HEK293 (cell line): ENCODE data around the gene KLC4.

Source experiments
- BCL11B ChIP-seq: fragments of 450-650 bp; formaldehyde crosslinking; IDR thresholded peaks from 2 replicates; pipeline ENCODE4 v1.5.1; 2016; ENCODE audit warnings: low read depth, missing biosample characterization, missing genetic modification characterization
- KLF10 ChIP-seq: fragments of 450-650 bp; IDR thresholded peaks from 2 replicates; pipeline ENCODE4 v1.5.1; 2018; ENCODE audit warnings: missing biosample characterization, mild to moderate bottlenecking, missing genetic modification characterization
- PATZ1 ChIP-seq: fragments of 450-650 bp; formaldehyde crosslinking; IDR thresholded peaks from 2 replicates; pipeline ENCODE4 v1.5.1; 2016; ENCODE audit warnings: missing biosample characterization, missing genetic modification characterization
- PRDM1 ChIP-seq: fragments of 450-650 bp; formaldehyde crosslinking; IDR thresholded peaks from 2 replicates; pipeline ENCODE4; 2016; ENCODE audit warnings: missing biosample characterization, missing genetic modification characterization
- TCF7L2 ChIP-seq: IDR thresholded peaks from 2 replicates; pipeline ENCODE4 v1.6.1; 2011; ENCODE audit warnings: low read depth, mild to moderate bottlenecking, inconsistent platforms, low read length, moderate library complexity, borderline replicate concordance
- ZBTB17 ChIP-seq: fragments of 450-650 bp; formaldehyde crosslinking; IDR thresholded peaks from 2 replicates; pipeline ENCODE4 v1.5.1; 2016; ENCODE audit warnings: missing biosample characterization, missing genetic modification characterization
- ZBTB6 ChIP-seq: fragments of 450-650 bp; formaldehyde crosslinking; IDR thresholded peaks from 2 replicates; pipeline ENCODE4 v1.5.1; 2017; ENCODE audit warnings: missing biosample characterization, missing genetic modification characterization
- ZNF133 ChIP-seq: fragments of 450-650 bp; formaldehyde crosslinking; IDR thresholded peaks from 2 replicates; pipeline ENCODE4 v1.5.1; 2016; ENCODE audit warnings: missing biosample characterization, missing genetic modification characterization
- ZNF23 ChIP-seq: fragments of 450-650 bp; formaldehyde crosslinking; IDR thresholded peaks from 2 replicates; pipeline ENCODE4 v1.5.1; 2016; ENCODE audit warnings: missing biosample characterization, missing genetic modification characterization, borderline replicate concordance
- ZNF248 ChIP-seq: fragments of 450-650 bp; formaldehyde crosslinking; IDR thresholded peaks from 2 replicates; pipeline ENCODE4 v1.5.1; 2017; ENCODE audit warnings: missing biosample characterization, missing genetic modification characterization
- ZNF280D ChIP-seq: fragments of 450-650 bp; formaldehyde crosslinking; IDR thresholded peaks from 2 replicates; pipeline ENCODE4 v1.5.1; 2016; ENCODE audit warnings: missing biosample characterization, missing genetic modification characterization
- ZNF324 ChIP-seq: fragments of 450-650 bp; formaldehyde crosslinking; IDR thresholded peaks from 2 replicates; pipeline ENCODE4 v1.5.1; 2016; ENCODE audit warnings: missing biosample characterization, missing genetic modification characterization
- ZNF433 ChIP-seq: fragments of 450-650 bp; formaldehyde crosslinking; IDR thresholded peaks from 2 replicates; pipeline ENCODE4 v1.5.1; 2016; ENCODE audit warnings: missing biosample characterization, missing genetic modification characterization, low read depth
- ZNF548 ChIP-seq: fragments of 450-650 bp; formaldehyde crosslinking; IDR thresholded peaks from 2 replicates; pipeline ENCODE4 v1.5.1; 2016; ENCODE audit warnings: missing biosample characterization, missing genetic modification characterization
- ZNF624 ChIP-seq: fragments of 450-650 bp; formaldehyde crosslinking; IDR thresholded peaks from 2 replicates; pipeline ENCODE4 v1.5.1; 2017; ENCODE audit warnings: missing biosample characterization, missing genetic modification characterization
- ZNF76 ChIP-seq: fragments of 450-650 bp; formaldehyde crosslinking; IDR thresholded peaks from 2 replicates; pipeline ENCODE4; 2016; ENCODE audit warnings: low read depth, missing biosample characterization, missing genetic modification characterization, borderline replicate concordance
- ZNF768 ChIP-seq: fragments of 450-650 bp; formaldehyde crosslinking; IDR thresholded peaks from 2 replicates; pipeline ENCODE4 v1.5.1; 2018; ENCODE audit warnings: missing biosample characterization, mild to moderate bottlenecking, missing genetic modification characterization
- ZSCAN23 ChIP-seq: fragments of 450-650 bp; formaldehyde crosslinking; IDR thresholded peaks from 2 replicates; pipeline ENCODE4 v1.5.1; 2016; ENCODE audit warnings: missing biosample characterization, missing genetic modification characterization
- TF ChIP-seq, protein P1 (sequence below): fragments of 450-650 bp; formaldehyde crosslinking; IDR thresholded peaks from 2 replicates; pipeline ENCODE4 v1.5.1; 2016; ENCODE audit warnings: missing biosample characterization, missing genetic modification characterization
- TF ChIP-seq, protein P2 (sequence below): fragments of 450-650 bp; formaldehyde crosslinking; conservative IDR thresholded peaks from 2 replicates; pipeline ENCODE4 v1.5.1; 2016; ENCODE audit warnings: low read depth, missing biosample characterization, missing genetic modification characterization
- TF ChIP-seq, protein P3 (sequence below): fragments of 450-650 bp; formaldehyde crosslinking; IDR thresholded peaks from 2 replicates; pipeline ENCODE4 v1.5.1; 2016; ENCODE audit warnings: missing biosample characterization, missing genetic modification characterization
- TF ChIP-seq, protein P4 (sequence below): fragments of 450-650 bp; formaldehyde crosslinking; IDR thresholded peaks from 2 replicates; pipeline ENCODE4; 2016; ENCODE audit warnings: missing biosample characterization, missing genetic modification characterization

KLC4 gene

DNA sequence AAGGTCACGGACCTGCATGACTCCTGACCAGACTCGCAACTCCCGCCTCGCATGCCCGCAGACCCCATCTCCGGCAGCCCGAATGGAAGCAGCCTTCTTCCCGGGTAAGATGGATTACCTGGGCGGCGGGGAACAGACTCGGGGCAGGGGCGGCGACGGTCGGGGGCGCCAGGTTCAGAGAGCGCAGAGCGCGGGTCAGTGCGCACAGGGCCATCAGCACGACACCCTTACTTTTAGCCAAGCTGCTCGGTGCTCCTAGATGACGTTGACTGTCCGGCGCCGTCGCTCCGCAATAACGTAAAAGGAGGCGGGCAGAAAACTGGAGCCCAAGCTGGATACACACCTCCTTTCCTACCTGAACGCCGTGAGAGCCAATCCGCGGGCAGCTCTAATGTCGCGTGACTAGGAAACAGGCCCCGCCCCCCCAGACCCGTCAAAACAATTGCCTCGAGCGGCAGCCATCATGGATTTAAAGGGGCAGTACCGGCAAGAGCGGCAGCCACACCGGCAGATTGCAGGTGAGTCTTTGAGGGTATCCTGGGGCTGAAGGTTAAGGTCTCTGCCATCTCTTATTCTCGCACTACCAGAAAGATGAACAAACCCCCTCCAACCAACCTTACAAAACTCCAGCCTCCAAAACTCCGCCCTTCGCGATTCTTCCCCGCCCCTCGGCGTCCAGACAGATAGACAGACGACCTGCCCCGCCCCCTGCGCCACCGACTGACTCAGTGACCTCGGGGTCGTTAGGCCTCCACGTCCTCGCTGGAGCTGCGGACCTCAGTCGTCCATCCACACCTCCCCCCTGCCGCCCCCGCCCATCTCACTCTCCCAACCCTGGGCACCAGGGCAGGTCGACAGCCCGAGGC, at the start of gene KLC4, which contains the start of gene MRPL2 (continued):
- TF ChIP-seq ZNF280D (tag by site-specific recombination) (no peak), PRDM1 (no peak), ZNF76 (tag by site-specific recombination) (peak; percentile 54; the same call in 1 of the 2 replicates), ZBTB17 (tag by site-specific recombination) (peak; percentile 99), ZNF433 (tag by site-specific recombination) (no peak), BCL11B (tag by site-specific recombination) (no peak), ZNF624 (tag by site-specific recombination) (no peak), KLF10 (tag by site-specific recombination) (peak; percentile 84), ZSCAN23 (tag by site-specific recombination) (no peak), ZBTB6 (no peak), ZNF23 (tag by site-specific recombination) (no peak), ZNF768 (tag by site-specific recombination) (no peak; the same call in 1 of the 2 replicates), ZNF548 (tag by site-specific recombination) (no peak), ZNF133 (tag by site-specific recombination) (no peak), ZNF248 (no peak), PATZ1 (tag by site-specific recombination) (peak; percentile 23; the same call in 1 of the 2 replicates), TCF7L2 (no peak), ZNF324 (tag by site-specific recombination) (peak; percentile 49; the same call in 1 of the 2 replicates)
- TF ChIP-seq, protein P1, sequence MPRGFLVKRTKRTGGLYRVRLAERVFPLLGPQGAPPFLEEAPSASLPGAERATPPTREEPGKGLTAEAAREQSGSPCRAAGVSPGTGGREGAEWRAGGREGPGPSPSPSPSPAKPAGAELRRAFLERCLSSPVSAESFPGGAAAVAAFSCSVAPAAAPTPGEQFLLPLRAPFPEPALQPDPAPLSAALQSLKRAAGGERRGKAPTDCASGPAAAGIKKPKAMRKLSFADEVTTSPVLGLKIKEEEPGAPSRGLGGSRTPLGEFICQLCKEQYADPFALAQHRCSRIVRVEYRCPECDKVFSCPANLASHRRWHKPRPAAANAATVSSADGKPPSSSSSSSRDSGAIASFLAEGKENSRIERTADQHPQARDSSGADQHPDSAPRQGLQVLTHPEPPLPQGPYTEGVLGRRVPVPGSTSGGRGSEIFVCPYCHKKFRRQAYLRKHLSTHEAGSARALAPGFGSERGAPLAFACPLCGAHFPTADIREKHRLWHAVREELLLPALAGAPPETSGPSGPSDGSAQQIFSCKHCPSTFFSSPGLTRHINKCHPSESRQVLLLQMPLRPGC (tag by site-specific recombination) = no peak
- TF ChIP-seq, protein P2, sequence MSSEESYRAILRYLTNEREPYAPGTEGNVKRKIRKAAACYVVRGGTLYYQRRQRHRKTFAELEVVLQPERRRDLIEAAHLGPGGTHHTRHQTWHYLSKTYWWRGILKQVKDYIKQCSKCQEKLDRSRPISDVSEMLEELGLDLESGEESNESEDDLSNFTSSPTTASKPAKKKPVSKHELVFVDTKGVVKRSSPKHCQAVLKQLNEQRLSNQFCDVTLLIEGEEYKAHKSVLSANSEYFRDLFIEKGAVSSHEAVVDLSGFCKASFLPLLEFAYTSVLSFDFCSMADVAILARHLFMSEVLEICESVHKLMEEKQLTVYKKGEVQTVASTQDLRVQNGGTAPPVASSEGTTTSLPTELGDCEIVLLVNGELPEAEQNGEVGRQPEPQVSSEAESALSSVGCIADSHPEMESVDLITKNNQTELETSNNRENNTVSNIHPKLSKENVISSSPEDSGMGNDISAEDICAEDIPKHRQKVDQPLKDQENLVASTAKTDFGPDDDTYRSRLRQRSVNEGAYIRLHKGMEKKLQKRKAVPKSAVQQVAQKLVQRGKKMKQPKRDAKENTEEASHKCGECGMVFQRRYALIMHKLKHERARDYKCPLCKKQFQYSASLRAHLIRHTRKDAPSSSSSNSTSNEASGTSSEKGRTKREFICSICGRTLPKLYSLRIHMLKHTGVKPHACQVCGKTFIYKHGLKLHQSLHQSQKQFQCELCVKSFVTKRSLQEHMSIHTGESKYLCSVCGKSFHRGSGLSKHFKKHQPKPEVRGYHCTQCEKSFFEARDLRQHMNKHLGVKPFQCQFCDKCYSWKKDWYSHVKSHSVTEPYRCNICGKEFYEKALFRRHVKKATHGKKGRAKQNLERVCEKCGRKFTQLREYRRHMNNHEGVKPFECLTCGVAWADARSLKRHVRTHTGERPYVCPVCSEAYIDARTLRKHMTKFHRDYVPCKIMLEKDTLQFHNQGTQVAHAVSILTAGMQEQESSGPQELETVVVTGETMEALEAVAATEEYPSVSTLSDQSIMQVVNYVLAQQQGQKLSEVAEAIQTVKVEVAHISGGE (tag by site-specific recombination) = 0 out of 2 replicates have a peak, but pooled peaks have one; percentile 16
- TF ChIP-seq, protein P3, sequence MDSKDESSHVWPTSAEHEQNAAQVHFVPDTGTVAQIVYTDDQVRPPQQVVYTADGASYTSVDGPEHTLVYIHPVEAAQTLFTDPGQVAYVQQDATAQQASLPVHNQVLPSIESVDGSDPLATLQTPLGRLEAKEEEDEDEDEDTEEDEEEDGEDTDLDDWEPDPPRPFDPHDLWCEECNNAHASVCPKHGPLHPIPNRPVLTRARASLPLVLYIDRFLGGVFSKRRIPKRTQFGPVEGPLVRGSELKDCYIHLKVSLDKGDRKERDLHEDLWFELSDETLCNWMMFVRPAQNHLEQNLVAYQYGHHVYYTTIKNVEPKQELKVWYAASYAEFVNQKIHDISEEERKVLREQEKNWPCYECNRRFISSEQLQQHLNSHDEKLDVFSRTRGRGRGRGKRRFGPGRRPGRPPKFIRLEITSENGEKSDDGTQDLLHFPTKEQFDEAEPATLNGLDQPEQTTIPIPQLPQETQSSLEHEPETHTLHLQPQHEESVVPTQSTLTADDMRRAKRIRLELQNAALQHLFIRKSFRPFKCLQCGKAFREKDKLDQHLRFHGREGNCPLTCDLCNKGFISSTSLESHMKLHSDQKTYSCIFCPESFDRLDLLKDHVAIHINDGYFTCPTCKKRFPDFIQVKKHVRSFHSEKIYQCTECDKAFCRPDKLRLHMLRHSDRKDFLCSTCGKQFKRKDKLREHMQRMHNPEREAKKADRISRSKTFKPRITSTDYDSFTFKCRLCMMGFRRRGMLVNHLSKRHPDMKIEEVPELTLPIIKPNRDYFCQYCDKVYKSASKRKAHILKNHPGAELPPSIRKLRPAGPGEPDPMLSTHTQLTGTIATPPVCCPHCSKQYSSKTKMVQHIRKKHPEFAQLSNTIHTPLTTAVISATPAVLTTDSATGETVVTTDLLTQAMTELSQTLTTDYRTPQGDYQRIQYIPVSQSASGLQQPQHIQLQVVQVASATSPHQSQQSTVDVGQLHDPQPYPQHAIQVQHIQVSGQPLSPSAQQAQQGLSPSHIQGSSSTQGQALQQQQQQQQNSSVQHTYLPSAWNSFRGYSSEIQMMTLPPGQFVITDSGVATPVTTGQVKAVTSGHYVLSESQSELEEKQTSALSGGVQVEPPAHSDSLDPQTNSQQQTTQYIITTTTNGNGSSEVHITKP (tag by site-specific recombination) = peak; percentile 41
- TF ChIP-seq, protein P4, sequence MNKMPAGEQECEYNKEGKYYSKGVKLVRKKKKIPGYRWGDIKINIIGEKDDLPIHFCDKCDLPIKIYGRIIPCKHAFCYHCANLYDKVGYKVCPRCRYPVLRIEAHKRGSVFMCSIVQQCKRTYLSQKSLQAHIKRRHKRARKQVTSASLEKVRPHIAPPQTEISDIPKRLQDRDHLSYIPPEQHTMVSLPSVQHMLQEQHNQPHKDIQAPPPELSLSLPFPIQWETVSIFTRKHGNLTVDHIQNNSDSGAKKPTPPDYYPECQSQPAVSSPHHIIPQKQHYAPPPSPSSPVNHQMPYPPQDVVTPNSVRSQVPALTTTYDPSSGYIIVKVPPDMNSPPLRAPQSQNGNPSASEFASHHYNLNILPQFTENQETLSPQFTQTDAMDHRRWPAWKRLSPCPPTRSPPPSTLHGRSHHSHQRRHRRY (tag by site-specific recombination) = no peak
